ENCODE data around the gene C20orf204.
"Not testable (repeated sequence)": the region's sequence is repeated elsewhere in the genome, so short reads cannot be mapped to it uniquely, and the experiment has no call there.

The C20orf204 gene

GRCh38 chr20:64035933-64036345 is at the start of gene C20orf204:
Gene C20orf204 (plus strand): TSS chr20:64036182. CDS start chr20:64036324, 142 bp downstream.
- DNase-seq = no peak

GRCh38 chr20:64000906-64001305 is 35.1 kb upstream of the C20orf204 start:
- DNase-seq = no peak

GRCh38 chr20:64001607-64002011 is 34.4 kb upstream of the C20orf204 start:
- peak in 1 of 51 donors; percentile 4 for DNase-seq

GRCh38 chr20:64003960-64004725 is 31.8 kb upstream of the C20orf204 start:
- no peak for DNase-seq

- no peak for DNase-seq
These were observed 30.6 kb upstream of the C20orf204 start for GRCh38 chr20:64005394-64005793.

- peak in 9 of 51 donors; percentile 7 to 28 (median 15) for DNase-seq
These were observed 29.5 kb upstream of the C20orf204 start for GRCh38 chr20:64006490-64006889.

- DNase-seq = no peak
These were observed 29.1 kb upstream of the C20orf204 start for GRCh38 chr20:64006902-64007301.

- DNase-seq = no peak
These were observed 26.1 kb upstream of the C20orf204 start for GRCh38 chr20:64009811-64010387.

- DNase-seq = no peak
These were observed 25.2 kb upstream of the C20orf204 start for GRCh38 chr20:64010711-64011237.

GRCh38 chr20:64011366-64011779 is 24.6 kb upstream of the C20orf204 start:
- DNase-seq = no peak

GRCh38 chr20:64012385-64013154 is 23.4 kb upstream of the C20orf204 start:
- not testable (repeated sequence) for DNase-seq

- no peak for DNase-seq
These were observed 20.3 kb upstream of the C20orf204 start for GRCh38 chr20:64015635-64016034.

GRCh38 chr20:64021124-64021975 is 14.6 kb upstream of the C20orf204 start:
- DNase-seq = no peak

GRCh38 chr20:64022671-64023360 is 13.2 kb upstream of the C20orf204 start:
- no peak for DNase-seq

- no peak for DNase-seq
These were observed 12.4 kb upstream of the C20orf204 start for GRCh38 chr20:64023361-64024140.

- DNase-seq = no peak
These were observed 11.6 kb upstream of the C20orf204 start for GRCh38 chr20:64024141-64024990.

- no peak for DNase-seq
These were observed 10.7 kb upstream of the C20orf204 start for GRCh38 chr20:64025101-64025825.

All from hypothalamus (tissue), 51 donors.